ENCODE results near the gene TTF2.

GRCh38 chr1:117087686-117088085, 27.6 kb downstream of the TTF2 start:
- TF ChIP-seq CTCF (IDR thresholded peaks at IDR 0.05; ENCODE audit: borderline replicate concordance, extremely low read depth, low read length, poor library complexity, severe bottlenecking) (no peak), EZH2 (IDR thresholded peaks at IDR 0.05; ENCODE audit: borderline replicate concordance, low read depth, low read length, severe bottlenecking) (no peak)

All from DND-41 (cell line).